ENCODE data around the gene ASB1. TPM values are rescaled to one million over a fixed set of nuclear protein-coding genes. Genes with fewer than 3 reads are reported as not detected.
A peak's percentile ranks its signal among the peaks of the same experiment; 100 is the strongest.

ASB1 gene
- total RNA-seq, 3 donors from 2014 or later: 37.8 to 42.6 (median 41.5) TPM

DNA sequence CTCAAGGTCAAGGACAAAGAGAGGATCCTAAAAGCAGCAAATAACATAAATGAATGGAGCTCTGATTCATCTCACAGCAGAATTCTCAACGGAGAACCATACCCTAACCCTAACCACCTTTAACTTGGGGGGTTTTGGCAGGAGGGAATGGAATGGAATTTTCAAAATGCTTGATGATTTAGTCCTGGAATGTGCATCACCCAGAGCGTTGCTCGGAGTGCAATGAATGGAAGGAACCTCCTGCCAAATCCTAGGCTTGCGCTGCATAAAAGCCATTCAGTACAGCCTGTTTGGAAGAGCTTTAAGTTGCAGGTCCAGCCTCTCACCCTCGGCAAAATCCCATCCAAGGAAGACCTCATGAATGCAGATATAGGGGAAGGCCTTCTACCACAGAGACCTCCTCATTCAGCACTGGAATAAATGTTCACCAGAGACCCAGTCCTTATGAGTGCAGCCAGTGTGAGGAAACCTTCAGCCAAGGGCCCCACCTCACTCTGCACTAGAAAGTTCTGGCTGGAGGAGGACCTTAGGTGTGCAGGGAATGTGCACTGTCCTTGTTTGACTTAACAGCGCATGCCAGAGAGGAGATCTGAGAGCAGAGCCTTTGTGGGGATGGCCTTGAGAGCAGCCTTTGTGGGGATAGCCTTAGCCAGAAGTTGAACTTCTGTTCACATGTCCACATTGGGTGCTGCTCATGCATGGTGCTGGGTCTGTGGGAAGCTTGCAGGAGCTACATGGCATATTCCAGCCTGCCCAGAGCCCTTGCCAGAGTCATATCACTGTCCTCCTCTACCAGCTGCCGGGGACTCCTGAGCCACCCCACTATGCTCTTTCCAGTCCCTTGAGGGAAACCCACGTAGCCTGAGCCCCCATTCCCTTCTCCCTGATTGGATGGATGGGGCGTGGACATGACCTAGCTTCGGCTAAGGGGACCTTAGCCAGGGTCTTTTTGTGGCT lies 30.5 kb downstream of the ASB1 start:
- Mint-ChIP-seq H3K4me1 (ENCODE audit: low read depth) (no peaks in the 10 kb centered on the region), H3K4me3 (no peak overlapping the region), H3K36me3 (ENCODE audit: insufficient read depth) (peaks cover 8% of the 10 kb centered on the region), H3K27me3 (ENCODE audit: low read depth) (no peaks in the 10 kb centered on the region), H3K9me3 (peaks cover 5% of the 10 kb centered on the region)
- DNase-seq (no peak), ATAC-seq (no peak)

DNA sequence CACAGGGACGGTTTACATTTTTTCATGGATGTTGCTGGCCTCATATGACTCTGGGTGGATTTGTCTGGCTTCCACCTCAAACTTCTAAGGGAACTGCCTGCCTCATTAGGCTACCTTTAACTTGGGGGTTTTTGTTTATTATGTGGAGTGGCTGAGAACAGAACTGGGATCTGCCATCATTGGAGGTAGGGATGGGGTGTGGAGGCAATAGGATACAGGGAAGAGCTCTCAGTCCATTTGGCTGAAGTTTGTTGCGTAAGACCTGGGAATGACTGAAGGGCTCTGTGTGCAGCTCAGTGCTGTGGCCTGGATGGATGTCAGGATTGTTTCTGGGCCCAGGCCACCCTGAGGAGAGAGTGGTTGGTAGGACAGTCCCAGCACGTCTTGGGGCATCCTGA lies 31.2 kb downstream of the ASB1 start:
- DNase-seq (no peak), ATAC-seq (no peak)
- peaks cover 5% of the 10 kb centered on the region for H3K9me3 Mint-ChIP-seq
- H3K4me1 Mint-ChIP-seq (ENCODE audit: low read depth): no peaks in the 10 kb centered on the region
- no peak overlapping the region for H3K4me3 Mint-ChIP-seq
- H3K27me3 Mint-ChIP-seq (ENCODE audit: low read depth): no peaks in the 10 kb centered on the region
- peaks cover 3% of the 10 kb centered on the region for H3K36me3 Mint-ChIP-seq (ENCODE audit: insufficient read depth)

DNA sequence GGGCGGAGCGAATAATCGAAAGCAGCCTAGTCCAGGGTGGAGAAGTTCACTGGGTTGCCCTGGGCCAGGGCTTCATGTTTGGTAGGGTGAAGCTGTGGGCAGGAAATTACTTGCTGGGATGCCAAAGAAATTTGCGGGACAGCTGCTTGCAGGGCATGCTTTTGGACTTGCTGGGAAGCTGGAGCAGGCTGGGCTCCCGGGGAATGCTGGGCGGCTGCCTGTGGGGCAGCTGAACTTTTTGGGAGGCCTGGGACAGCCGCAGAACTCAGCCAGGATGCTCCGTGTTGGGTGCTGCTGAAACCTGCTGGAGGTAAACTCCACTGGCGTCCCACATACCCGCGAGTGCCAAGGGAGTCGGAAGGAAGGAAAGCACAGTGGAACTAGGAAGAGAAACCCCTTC lies 31.9 kb downstream of the ASB1 start:
- DNase-seq (no peak), ATAC-seq (no peak)
- Mint-ChIP-seq H3K4me1 (ENCODE audit: low read depth) (no peaks in the 10 kb centered on the region), H3K4me3 (no peak overlapping the region), H3K9me3 (peaks cover 5% of the 10 kb centered on the region), H3K36me3 (ENCODE audit: insufficient read depth) (peaks cover 3% of the 10 kb centered on the region), H3K27me3 (ENCODE audit: low read depth) (no peaks in the 10 kb centered on the region)

DNA sequence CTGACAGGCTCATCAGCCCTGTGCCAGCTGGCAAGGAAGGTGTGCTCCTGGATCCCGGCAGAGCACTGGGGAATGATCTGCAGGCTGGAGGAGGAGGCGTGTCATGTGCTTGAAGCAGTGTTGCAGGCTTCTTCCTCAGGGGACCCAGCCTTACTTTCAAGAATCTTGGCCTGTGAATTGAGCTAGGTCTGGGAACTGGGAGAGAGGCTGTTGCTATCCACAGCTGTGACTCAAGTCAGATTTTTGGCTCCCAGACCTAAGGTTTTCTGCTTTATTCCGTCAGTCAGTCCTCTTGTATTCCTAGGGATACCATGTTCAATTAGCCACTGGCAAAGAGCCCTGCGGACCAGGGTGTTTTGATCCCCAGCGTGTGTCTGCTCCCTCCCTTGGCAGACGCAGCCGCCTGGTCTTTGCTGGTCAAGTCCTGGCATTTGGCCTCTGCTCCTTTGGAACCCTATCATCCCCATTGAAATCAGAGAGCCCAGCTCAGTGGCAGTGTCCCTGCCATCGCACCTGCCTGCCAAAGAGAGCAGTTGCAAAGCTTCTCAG lies 32.4 kb downstream of the ASB1 start:
- no peak for ATAC-seq
- no peak for DNase-seq
- no peaks in the 10 kb centered on the region for H3K4me1 Mint-ChIP-seq (ENCODE audit: low read depth)
- no peak overlapping the region for H3K4me3 Mint-ChIP-seq
- no peaks in the 10 kb centered on the region for H3K27me3 Mint-ChIP-seq (ENCODE audit: low read depth)
- H3K36me3 Mint-ChIP-seq (ENCODE audit: insufficient read depth): peaks cover 3% of the 10 kb centered on the region
- H3K9me3 Mint-ChIP-seq: peaks cover 5% of the 10 kb centered on the region

DNA sequence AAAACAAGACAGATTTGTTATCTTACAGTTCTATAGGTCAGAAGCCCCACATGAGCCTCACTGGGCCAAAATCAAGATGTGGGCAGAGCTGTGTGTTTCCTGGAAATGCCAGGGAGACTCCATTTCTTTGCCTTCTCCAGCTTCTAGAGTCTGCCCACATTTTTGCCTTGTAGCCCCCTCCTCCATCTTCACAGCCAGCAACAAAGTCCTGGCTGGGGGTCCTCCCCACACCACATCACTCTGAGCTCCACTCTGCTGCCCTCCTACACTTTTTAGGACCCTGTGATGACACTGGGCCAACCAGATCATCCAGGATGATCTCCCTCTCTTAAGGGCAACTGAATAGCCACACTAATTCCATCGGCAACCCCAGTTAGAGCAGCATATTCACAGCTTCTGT lies 34.3 kb downstream of the ASB1 start:
- Mint-ChIP-seq H3K4me1 (ENCODE audit: low read depth) (no peaks in the 10 kb centered on the region), H3K36me3 (ENCODE audit: insufficient read depth) (no peaks in the 10 kb centered on the region), H3K4me3 (no peak overlapping the region), H3K27me3 (ENCODE audit: low read depth) (no peaks in the 10 kb centered on the region), H3K9me3 (peaks cover 5% of the 10 kb centered on the region)
- no peak for DNase-seq
- ATAC-seq: no peak

DNA sequence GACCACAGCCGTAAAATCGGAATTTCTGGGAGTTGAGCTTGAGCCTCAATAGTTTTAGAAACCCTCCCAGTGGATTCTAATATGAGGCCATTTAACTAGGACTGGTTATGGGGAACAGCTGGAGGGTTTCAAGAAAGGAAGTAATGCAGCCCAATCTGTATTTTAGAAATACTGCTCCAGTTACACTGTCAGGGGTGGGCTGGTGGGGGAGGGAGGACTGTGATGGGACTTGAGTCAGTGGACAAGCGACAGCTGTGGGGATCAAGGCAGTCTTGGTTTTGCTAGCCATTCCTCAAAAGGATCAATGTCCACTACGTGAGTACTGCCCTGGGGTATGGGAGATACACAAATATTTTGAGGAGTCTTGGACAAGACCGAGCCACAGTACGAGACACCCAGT lies 34.8 kb downstream of the ASB1 start:
- no peaks in the 10 kb centered on the region for H3K36me3 Mint-ChIP-seq (ENCODE audit: insufficient read depth)
- no peak for ATAC-seq

DNA sequence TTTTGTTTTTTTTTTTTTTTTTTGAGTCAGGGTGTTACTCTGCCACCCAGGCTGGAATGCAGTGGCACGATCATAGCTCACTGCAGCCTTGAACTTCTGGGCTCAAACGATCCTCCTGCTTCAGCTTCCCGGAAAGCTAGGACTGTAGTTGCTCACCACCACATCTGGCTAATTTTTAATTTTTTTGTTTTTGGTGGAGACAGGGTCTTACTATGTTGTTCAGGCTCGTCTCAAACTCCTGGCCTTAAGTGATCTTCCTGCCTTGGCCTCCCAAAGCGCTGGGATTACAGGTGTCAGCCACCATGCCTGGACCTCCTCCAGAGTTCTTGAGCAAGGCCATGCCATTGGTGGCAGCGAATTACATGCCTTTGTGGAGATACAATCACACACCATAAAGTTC lies 35.2 kb downstream of the ASB1 start:
- ATAC-seq (no peak), DNase-seq (no peak)
- H3K4me3 Mint-ChIP-seq: no peak overlapping the region
- no peaks in the 10 kb centered on the region for H3K4me1 Mint-ChIP-seq (ENCODE audit: low read depth)
- no peaks in the 10 kb centered on the region for H3K27me3 Mint-ChIP-seq (ENCODE audit: low read depth)
- no peaks in the 10 kb centered on the region for H3K9me3 Mint-ChIP-seq
- H3K36me3 Mint-ChIP-seq (ENCODE audit: insufficient read depth): no peaks in the 10 kb centered on the region

More for the DNA sequence above, 34.8 kb downstream of the ASB1 start:
- H3K4me1 Mint-ChIP-seq (ENCODE audit: low read depth): no peaks in the 10 kb centered on the region
- peaks cover 2% of the 10 kb centered on the region for H3K9me3 Mint-ChIP-seq
- no peak overlapping the region for H3K4me3 Mint-ChIP-seq
- DNase-seq: no peak
- no peaks in the 10 kb centered on the region for H3K27me3 Mint-ChIP-seq (ENCODE audit: low read depth)

DNA sequence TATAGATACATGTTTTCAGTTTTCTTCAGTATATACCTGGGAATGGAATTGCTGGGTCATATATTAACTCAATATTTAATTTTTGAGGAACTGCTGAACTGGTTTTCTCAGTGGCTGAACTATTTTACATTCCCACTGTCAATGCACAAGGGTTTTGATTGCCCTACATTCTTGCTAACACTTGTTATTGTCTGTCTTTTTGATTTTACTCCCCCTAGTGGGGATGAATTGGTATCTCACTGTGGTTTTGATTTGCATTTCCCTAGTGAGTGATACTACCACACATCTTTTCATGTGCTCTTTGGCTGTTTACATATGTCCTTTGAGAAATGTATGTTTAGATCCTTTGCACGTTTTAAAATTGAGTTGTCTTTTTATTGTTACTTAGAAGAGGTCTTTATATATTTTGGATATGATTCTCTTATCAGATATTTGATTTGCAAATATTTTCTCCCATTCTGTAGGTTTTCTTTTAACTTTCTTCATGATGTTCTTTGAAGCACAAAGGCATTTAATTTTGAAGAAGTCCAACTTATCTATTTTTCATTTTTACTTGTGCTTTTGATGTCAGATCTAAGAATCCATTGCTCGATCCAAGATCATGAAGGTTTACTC lies 36.2 kb downstream of the ASB1 start:
- Mint-ChIP-seq H3K36me3 (ENCODE audit: insufficient read depth) (no peaks in the 10 kb centered on the region), H3K4me1 (ENCODE audit: low read depth) (no peaks in the 10 kb centered on the region), H3K9me3 (no peaks in the 10 kb centered on the region), H3K4me3 (no peak overlapping the region), H3K27me3 (ENCODE audit: low read depth) (no peaks in the 10 kb centered on the region)
- DNase-seq: no peak
- peak; percentile 55 to 69 for ATAC-seq

DNA sequence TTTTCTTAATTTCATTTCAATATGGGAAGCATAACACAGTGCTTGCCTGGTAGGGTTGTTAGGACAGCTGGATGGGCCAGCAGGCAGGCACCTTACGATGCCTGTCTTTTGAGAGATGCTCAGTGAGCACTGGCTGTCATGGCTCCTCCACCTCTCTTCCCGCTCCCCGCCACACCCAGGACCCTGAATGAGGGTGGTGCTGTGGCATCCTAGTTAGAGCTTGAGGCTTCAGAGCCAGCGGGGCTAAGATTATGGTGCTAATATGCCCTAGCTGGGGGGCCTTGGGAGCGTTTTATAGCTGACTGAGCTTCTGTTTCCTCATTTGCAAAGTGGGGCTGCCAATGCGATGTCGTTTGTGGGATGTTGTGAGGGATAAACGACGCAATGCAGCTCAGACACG lies 37.7 kb downstream of the ASB1 start:
- Mint-ChIP-seq H3K27me3 (ENCODE audit: low read depth) (peaks cover 2% of the 10 kb centered on the region), H3K4me3 (no peak overlapping the region), H3K36me3 (ENCODE audit: insufficient read depth) (peaks cover 3% of the 10 kb centered on the region), H3K9me3 (peaks cover 6% of the 10 kb centered on the region), H3K4me1 (ENCODE audit: low read depth) (no peaks in the 10 kb centered on the region)
- DNase-seq: no peak
- ATAC-seq: no peak

DNA sequence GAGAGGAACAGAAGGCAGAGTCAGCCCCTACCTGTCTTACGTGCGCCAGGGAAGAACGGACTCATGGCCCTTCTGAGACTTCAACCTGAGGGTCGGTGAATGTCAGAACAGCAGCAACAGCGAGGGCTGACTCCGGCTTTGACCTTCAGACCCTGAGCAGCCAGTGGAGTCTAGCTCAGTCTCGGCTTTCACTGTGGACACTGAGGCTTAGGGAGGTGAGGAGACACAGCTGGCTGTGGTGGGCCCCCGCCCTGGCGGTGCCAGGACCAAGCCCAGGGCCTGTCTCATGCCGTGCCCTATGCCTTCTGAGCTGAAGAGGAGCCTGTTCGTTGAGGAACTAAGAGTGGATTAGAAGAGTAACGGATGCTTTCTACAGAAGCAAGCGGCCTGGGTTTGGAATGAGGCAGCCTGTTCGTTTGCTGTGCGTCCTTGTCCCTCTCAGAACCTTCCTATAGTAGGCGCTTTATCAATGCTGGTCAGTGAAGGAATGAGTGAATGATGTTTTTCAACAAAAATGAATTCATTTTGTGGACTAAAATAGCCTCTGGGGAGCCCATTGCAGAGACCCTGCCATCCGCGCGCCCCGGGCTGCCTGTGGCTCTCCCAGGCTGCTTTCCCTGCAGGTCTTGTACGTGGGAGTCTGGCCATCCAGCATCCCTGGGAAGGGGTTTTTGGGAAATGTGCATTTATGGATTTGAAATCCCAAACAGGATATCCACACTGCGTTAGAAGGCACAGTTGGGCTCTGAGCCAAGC lies 38.9 kb downstream of the ASB1 start:
- DNase-seq (no peak), ATAC-seq (no peak)
- peaks cover 5% of the 10 kb centered on the region for H3K36me3 Mint-ChIP-seq (ENCODE audit: insufficient read depth)
- no peaks in the 10 kb centered on the region for H3K4me1 Mint-ChIP-seq (ENCODE audit: low read depth)
- H3K9me3 Mint-ChIP-seq: peaks cover 13% of the 10 kb centered on the region
- peaks cover 2% of the 10 kb centered on the region for H3K27me3 Mint-ChIP-seq (ENCODE audit: low read depth)
- no peak overlapping the region for H3K4me3 Mint-ChIP-seq

DNA sequence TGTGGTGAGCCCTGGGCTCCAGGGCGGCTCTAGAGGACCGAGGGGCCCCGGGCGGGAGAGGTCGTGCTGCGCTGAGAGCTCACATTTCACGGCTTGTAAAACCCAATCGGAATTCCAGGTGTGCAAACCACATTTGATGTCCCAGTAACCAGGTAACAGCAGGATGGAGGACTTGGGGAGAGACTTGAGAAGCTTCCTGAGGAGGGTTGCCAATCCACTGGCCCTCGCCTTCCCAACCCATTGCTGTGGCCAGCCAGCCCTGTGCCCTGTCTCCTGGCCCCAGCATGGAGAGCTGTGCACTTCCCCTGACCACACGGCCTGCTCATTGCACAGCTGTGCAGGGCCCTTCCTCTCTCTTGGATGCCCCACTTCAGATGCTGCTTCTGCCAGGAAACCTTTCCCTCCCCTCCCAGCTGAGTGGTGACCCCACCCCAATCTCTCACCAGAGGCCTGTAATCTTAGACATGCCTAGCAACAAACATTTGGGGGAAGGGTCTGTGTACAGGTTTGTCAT lies 39.6 kb downstream of the ASB1 start:
- H3K4me3 Mint-ChIP-seq: no peak overlapping the region
- H3K4me1 Mint-ChIP-seq (ENCODE audit: low read depth): no peaks in the 10 kb centered on the region
- peaks cover 5% of the 10 kb centered on the region for H3K36me3 Mint-ChIP-seq (ENCODE audit: insufficient read depth)
- H3K27me3 Mint-ChIP-seq (ENCODE audit: low read depth): peaks cover 5% of the 10 kb centered on the region
- ATAC-seq (no peak), DNase-seq (no peak)
- peaks cover 14% of the 10 kb centered on the region for H3K9me3 Mint-ChIP-seq

DNA sequence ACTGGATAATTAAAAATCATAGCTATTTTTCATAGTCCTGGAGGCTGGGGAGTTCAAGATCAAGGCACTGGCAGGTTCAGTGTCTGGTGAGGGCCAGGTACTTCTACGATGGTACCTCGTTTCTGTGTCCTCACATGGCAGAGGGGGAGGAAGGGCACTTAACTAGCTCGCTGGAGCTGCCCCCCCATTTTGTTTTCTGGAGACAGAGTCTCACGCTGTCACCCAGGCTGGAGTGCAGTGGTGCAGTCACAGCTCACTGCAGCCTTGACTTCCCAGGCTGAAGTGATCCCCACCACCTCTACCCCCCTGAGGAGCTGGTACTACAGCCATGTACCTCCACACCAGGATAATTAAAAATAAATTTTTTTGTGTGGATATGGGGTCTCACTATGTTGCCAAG lies 40.3 kb downstream of the ASB1 start:
- H3K36me3 Mint-ChIP-seq (ENCODE audit: insufficient read depth): peaks cover 7% of the 10 kb centered on the region
- no peak for DNase-seq
- H3K27me3 Mint-ChIP-seq (ENCODE audit: low read depth): peaks cover 5% of the 10 kb centered on the region
- ATAC-seq: no peak
- peaks cover 18% of the 10 kb centered on the region for H3K9me3 Mint-ChIP-seq
- no peaks in the 10 kb centered on the region for H3K4me1 Mint-ChIP-seq (ENCODE audit: low read depth)
- no peak overlapping the region for H3K4me3 Mint-ChIP-seq

DNA sequence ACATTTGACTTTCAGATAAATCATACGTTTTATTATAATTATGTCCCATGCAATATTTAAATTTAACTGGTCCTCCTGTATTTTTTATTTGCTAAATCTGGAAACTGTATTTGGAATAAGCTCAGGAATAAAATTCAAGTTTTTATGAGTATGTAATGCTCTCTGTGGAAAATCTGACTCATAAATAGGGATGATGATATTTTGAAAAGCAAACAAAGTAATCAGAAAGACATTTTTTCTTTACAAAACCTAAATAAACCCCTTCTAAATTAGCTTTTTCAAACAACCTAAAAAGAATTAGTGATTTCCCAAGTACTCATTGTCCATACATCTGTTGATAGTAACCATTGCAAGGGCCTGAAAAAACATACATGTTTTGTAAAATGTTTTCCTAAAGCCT lies 41.1 kb downstream of the ASB1 start:
- DNase-seq: no peak
- no peak for ATAC-seq
- peaks cover 9% of the 10 kb centered on the region for H3K36me3 Mint-ChIP-seq (ENCODE audit: insufficient read depth)

DNA sequence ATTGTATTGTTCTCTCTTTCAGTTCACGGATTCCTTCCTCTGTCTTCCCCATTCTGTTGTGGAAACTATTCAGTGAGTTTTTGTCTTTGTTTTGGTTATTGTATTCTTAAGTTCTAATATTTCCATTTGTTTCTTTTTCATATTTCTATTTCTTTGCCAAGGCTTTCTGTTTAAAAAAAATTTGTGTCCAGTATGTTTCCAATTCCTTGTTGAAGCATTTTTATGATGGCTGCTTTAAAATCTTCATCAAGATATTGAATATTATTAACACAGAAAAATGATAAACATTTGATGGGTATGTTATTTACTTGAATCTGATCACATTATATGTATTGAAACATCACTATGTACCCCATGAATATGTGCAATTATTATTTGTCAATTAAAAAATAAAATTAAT lies 42.4 kb downstream of the ASB1 start:
- ATAC-seq (no peak), DNase-seq (no peak)
- H3K4me3 Mint-ChIP-seq: no peak overlapping the region
- H3K9me3 Mint-ChIP-seq: peaks cover 37% of the 10 kb centered on the region
- H3K27me3 Mint-ChIP-seq (ENCODE audit: low read depth): peaks cover 5% of the 10 kb centered on the region
- H3K4me1 Mint-ChIP-seq (ENCODE audit: low read depth): no peaks in the 10 kb centered on the region
- peaks cover 9% of the 10 kb centered on the region for H3K36me3 Mint-ChIP-seq (ENCODE audit: insufficient read depth)

More for the DNA sequence above, 41.1 kb downstream of the ASB1 start:
- Mint-ChIP-seq H3K4me1 (ENCODE audit: low read depth) (no peaks in the 10 kb centered on the region), H3K9me3 (peaks cover 25% of the 10 kb centered on the region), H3K27me3 (ENCODE audit: low read depth) (peaks cover 5% of the 10 kb centered on the region), H3K4me3 (no peak overlapping the region)

All from activated T-cell treated with anti-CD3 and anti-CD28 coated beads, Interleukin-2, amount 50 U/mL, for 4 hours (primary cell).